ENCODE data around the gene VSIG8. TPM values are rescaled to one million over a fixed set of nuclear protein-coding genes. Genes with fewer than 3 reads are reported as not detected.

Gene VSIG8
- total RNA-seq, 2 experiments from 2014 or later, result not detected

- no peaks in the 10 kb centered on the region for H3K36me3 Mint-ChIP-seq (ENCODE audit: low read depth)
- ChIA-PET POLR2A (no interaction called here), CTCF (interaction anchor here (0.8 to 2.6 kb wide), 6 partner anchors 10 to 53 kb away, joined by 3 to 10 read pairs (median 8); partner anchors contain the start of gene VSIG8)
- DNase-seq, result peak; percentile 21
- H3K9me3 Mint-ChIP-seq, result no peaks in the 10 kb centered on the region
- no peak overlapping the region for H3K27ac Mint-ChIP-seq
- H3K27me3 Mint-ChIP-seq, result peaks cover 4% of the 10 kb centered on the region
- peaks cover 20% of the 10 kb centered on the region for H3K4me1 Mint-ChIP-seq
- no peak overlapping the region for H3K4me3 Mint-ChIP-seq
Observed at GRCh38 chr1:159851407-159851806, 11.1 kb downstream of the VSIG8 start.

GRCh38 chr1:159849626-159850366, 12.7 kb downstream of the VSIG8 start:
- peaks cover 16% of the 10 kb centered on the region for H3K4me1 Mint-ChIP-seq
- H3K4me3 Mint-ChIP-seq, result no peak overlapping the region
- no peak for DNase-seq
- H3K9me3 Mint-ChIP-seq, result no peaks in the 10 kb centered on the region
- H3K36me3 Mint-ChIP-seq (ENCODE audit: low read depth), result no peaks in the 10 kb centered on the region
- peaks cover 4% of the 10 kb centered on the region for H3K27me3 Mint-ChIP-seq
- ChIA-PET CTCF (interaction anchor here (0.6 to 2.6 kb wide), 3 partner anchors 20 to 73 kb away, joined by 3 to 8 read pairs (median 8); no protein-coding TSS in a partner anchor), POLR2A (no interaction called here)
- H3K27ac Mint-ChIP-seq, result no peak overlapping the region

- ChIA-PET POLR2A (no interaction called here), CTCF (no interaction called here)
- H3K4me1 Mint-ChIP-seq, result peaks cover 9% of the 10 kb centered on the region
- H3K4me3 Mint-ChIP-seq, result no peak overlapping the region
- H3K36me3 Mint-ChIP-seq (ENCODE audit: low read depth), result no peaks in the 10 kb centered on the region
- no peaks in the 10 kb centered on the region for H3K9me3 Mint-ChIP-seq
- DNase-seq, result no peak
- H3K27ac Mint-ChIP-seq, result no peak overlapping the region
- H3K27me3 Mint-ChIP-seq, result peaks cover 8% of the 10 kb centered on the region
Observed at GRCh38 chr1:159848326-159848725, 14.1 kb downstream of the VSIG8 start.

- no peaks in the 10 kb centered on the region for H3K9me3 Mint-ChIP-seq
- CTCF ChIA-PET, result interaction anchor here (0.6 to 1.3 kb wide), 2 partner anchors 11 to 24 kb away, joined by 3 to 4 read pairs; no protein-coding TSS in a partner anchor
- no peak for DNase-seq
- H3K27ac Mint-ChIP-seq, result no peak overlapping the region
- POLR2A ChIA-PET, result no interaction called here
- peaks cover 8% of the 10 kb centered on the region for H3K27me3 Mint-ChIP-seq
- H3K4me3 Mint-ChIP-seq, result no peak overlapping the region
- H3K4me1 Mint-ChIP-seq, result peaks cover 6% of the 10 kb centered on the region
- H3K36me3 Mint-ChIP-seq (ENCODE audit: low read depth), result no peaks in the 10 kb centered on the region
Observed at GRCh38 chr1:159847231-159847630, 15.2 kb downstream of the VSIG8 start.

- Mint-ChIP-seq H3K27ac (no peak overlapping the region), H3K4me1 (peaks cover 5% of the 10 kb centered on the region), H3K27me3 (peaks cover 6% of the 10 kb centered on the region), H3K9me3 (no peaks in the 10 kb centered on the region), H3K4me3 (no peak overlapping the region), H3K36me3 (ENCODE audit: low read depth) (no peaks in the 10 kb centered on the region)
- ChIA-PET POLR2A (no interaction called here), CTCF (no interaction called here)
- DNase-seq, result no peak
Observed at GRCh38 chr1:159845751-159846629, 16.5 kb downstream of the VSIG8 start.

GRCh38 chr1:159843459-159843858, 19.0 kb downstream of the VSIG8 start:
- DNase-seq, result no peak
- no peaks in the 10 kb centered on the region for H3K36me3 Mint-ChIP-seq (ENCODE audit: low read depth)
- H3K9me3 Mint-ChIP-seq, result no peaks in the 10 kb centered on the region
- H3K4me3 Mint-ChIP-seq, result no peak overlapping the region
- CTCF ChIA-PET, result interaction anchor here (0.6 to 1.1 kb wide), 5 partner anchors 9 to 1042 kb away, joined by 3 to 4 read pairs (median 3); no protein-coding TSS in a partner anchor
- H3K4me1 Mint-ChIP-seq, result peaks cover 6% of the 10 kb centered on the region
- peaks cover 6% of the 10 kb centered on the region for H3K27me3 Mint-ChIP-seq
- H3K27ac Mint-ChIP-seq, result peak overlapping the region; percentile 0
- POLR2A ChIA-PET, result no interaction called here

- H3K9me3 Mint-ChIP-seq, result no peaks in the 10 kb centered on the region
- CTCF ChIA-PET, result interaction anchor here (0.7 to 1.7 kb wide), 6 partner anchors 8 to 34 kb away, joined by 3 to 7 read pairs (median 3); no protein-coding TSS in a partner anchor
- peaks cover 6% of the 10 kb centered on the region for H3K4me1 Mint-ChIP-seq
- H3K27ac Mint-ChIP-seq, result no peak overlapping the region
- no peak for DNase-seq
- POLR2A ChIA-PET, result no interaction called here
- peaks cover 6% of the 10 kb centered on the region for H3K27me3 Mint-ChIP-seq
- no peak overlapping the region for H3K4me3 Mint-ChIP-seq
- no peaks in the 10 kb centered on the region for H3K36me3 Mint-ChIP-seq (ENCODE audit: low read depth)
Observed at GRCh38 chr1:159841749-159842148, 20.7 kb downstream of the VSIG8 start.

GRCh38 chr1:159839116-159839849, 23.2 kb downstream of the VSIG8 start:
- Mint-ChIP-seq H3K4me1 (peaks cover 6% of the 10 kb centered on the region), H3K27ac (no peak overlapping the region), H3K27me3 (peaks cover 1% of the 10 kb centered on the region), H3K36me3 (ENCODE audit: low read depth) (no peaks in the 10 kb centered on the region), H3K9me3 (no peaks in the 10 kb centered on the region), H3K4me3 (no peak overlapping the region)
- DNase-seq, result no peak
- ChIA-PET CTCF (interaction anchor here (1.0 to 1.6 kb wide), 4 partner anchors 11 to 59 kb away, joined by 3 to 5 read pairs (median 3); partner anchors contain the start of gene DUSP23), POLR2A (no interaction called here)

GRCh38 chr1:159838715-159839114, 23.7 kb downstream of the VSIG8 start:
- Mint-ChIP-seq H3K36me3 (ENCODE audit: low read depth) (no peaks in the 10 kb centered on the region), H3K4me3 (no peak overlapping the region), H3K27me3 (no peaks in the 10 kb centered on the region), H3K4me1 (peaks cover 6% of the 10 kb centered on the region), H3K27ac (no peak overlapping the region), H3K9me3 (no peaks in the 10 kb centered on the region)
- ChIA-PET POLR2A (no interaction called here), CTCF (interaction anchor here (1.2 kb wide), 1 partner anchor 58 kb away, joined by 3 read pairs; the partner anchor contains the start of gene DUSP23)
- DNase-seq, result no peak

- Mint-ChIP-seq H3K4me1 (peaks cover 6% of the 10 kb centered on the region), H3K4me3 (no peak overlapping the region), H3K36me3 (ENCODE audit: low read depth) (no peaks in the 10 kb centered on the region), H3K9me3 (no peaks in the 10 kb centered on the region), H3K27me3 (no peaks in the 10 kb centered on the region), H3K27ac (no peak overlapping the region)
- CTCF ChIA-PET, result interaction anchor here (0.7 to 2.0 kb wide), 4 partner anchors 9 to 32 kb away, joined by 3 to 7 read pairs (median 3); partner anchors contain the start of gene SLAMF8
- POLR2A ChIA-PET, result no interaction called here
- DNase-seq, result no peak
Observed at GRCh38 chr1:159835862-159836525, 26.5 kb downstream of the VSIG8 start.

GRCh38 chr1:159835356-159835755, 27.1 kb downstream of the VSIG8 start:
- H3K27me3 Mint-ChIP-seq, result no peaks in the 10 kb centered on the region
- H3K4me1 Mint-ChIP-seq, result peaks cover 6% of the 10 kb centered on the region
- no peak overlapping the region for H3K27ac Mint-ChIP-seq
- ChIA-PET CTCF (interaction anchor here (2.0 kb wide), 1 partner anchor 8 kb away, joined by 7 read pairs; the partner anchor contains the start of gene SLAMF8), POLR2A (no interaction called here)
- DNase-seq, result no peak
- H3K4me3 Mint-ChIP-seq, result no peak overlapping the region
- H3K9me3 Mint-ChIP-seq, result no peaks in the 10 kb centered on the region
- no peaks in the 10 kb centered on the region for H3K36me3 Mint-ChIP-seq (ENCODE audit: low read depth)

GRCh38 chr1:159832309-159832708, 30.1 kb downstream of the VSIG8 start:
- Mint-ChIP-seq H3K27me3 (peaks cover 5% of the 10 kb centered on the region), H3K27ac (no peak overlapping the region), H3K36me3 (ENCODE audit: low read depth) (peaks cover 15% of the 10 kb centered on the region), H3K9me3 (peaks cover 12% of the 10 kb centered on the region), H3K4me3 (no peak overlapping the region), H3K4me1 (peaks cover 23% of the 10 kb centered on the region)
- ChIA-PET CTCF (interaction anchor here (1.1 to 1.5 kb wide), 5 partner anchors 9 to 33 kb away, joined by 3 to 6 read pairs (median 4); no protein-coding TSS in a partner anchor), POLR2A (interaction anchor here (0.6 kb wide), 1 partner anchor 15 kb away, joined by 4 read pairs; no protein-coding TSS in a partner anchor)
- no peak for DNase-seq

Data from activated CD4-positive, alpha-beta T cell treated with anti-CD3 and anti-CD28 coated beads, Interleukin-2, amount 10 ng/mL, durations not matched to agents 7 days and 5 days (primary cell).